ENCODE data around the gene SLC43A2.
"Not testable (repeated sequence)": the region's sequence is repeated elsewhere in the genome, so short reads cannot be mapped to it uniquely, and the experiment has no call there.

The SLC43A2 gene

GRCh38 chr17:1535737-1536136 lies 92.9 kb downstream of the SLC43A2 start:
- DNase-seq (ENCODE audit: low spot score), result no peak

DNA sequence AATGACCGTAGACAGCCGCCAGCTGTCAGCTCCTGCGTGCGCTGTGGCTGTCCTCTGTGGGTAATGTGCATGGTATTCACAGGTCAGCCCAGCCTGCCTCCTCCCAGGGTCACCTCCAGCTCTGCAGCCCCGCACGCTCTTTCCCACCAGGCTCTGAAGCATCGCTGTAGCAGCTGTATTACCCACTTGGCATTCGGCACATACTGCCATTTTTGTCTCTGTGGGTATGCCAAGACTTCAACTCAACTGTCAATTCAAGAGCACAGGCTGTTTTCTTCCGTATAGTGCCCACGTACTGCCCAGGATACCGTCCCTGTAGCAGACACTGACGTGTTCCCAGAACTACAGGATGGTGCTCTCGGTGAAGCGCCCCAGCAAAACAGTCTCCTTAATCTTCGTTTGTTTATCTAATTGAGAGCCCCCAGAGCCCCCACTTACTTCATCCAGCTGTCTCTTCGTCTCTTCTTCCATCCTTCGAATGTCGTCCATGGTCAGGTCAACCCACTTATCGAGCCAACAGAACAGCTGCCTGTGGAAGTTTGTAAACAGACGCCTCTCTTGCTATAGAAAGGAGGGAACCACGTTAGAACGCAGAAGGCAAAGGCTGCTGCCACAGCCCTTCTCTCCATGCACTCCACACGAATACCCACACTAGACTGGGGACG lies 94.8 kb downstream of the SLC43A2 start:
- DNase-seq (ENCODE audit: low spot score), result no peak

DNA sequence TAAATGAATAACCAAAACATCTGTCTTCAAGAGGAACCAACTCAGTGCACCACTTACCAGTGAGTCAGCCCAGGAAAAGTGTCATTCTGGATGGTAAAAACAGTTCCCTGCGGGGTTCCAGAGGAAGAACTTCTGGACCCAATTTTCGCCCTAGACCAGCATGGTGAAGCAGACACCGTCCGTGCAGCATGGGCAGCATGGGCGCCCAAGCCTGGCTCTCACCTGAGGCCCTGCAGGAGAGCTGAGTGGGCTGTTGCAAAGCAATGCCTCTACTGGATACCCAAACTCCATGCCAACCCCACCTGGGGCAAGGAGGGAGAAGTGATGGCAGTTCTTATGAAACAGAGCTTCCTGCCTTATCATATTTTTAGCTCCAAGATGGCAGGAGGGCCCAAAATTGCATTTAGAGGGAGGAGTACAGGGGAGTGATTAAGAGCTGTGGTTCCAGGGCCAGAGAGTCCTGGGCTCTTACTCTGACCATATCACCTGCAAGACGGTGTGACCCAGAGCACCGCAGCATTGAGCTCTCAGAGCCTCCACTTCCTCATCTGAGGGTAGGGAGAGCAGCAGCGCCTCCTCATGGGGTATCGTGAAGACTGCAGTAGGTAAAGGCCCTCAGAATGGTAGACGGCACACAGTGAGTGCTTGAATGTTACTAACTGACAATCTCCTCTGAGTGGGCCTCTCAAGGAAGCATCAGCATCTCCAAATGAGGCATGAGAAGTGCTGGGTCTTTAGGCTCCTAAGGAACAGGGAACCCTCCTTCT lies 95.6 kb downstream of the SLC43A2 start:
- DNase-seq (ENCODE audit: low spot score), result no peak

DNA sequence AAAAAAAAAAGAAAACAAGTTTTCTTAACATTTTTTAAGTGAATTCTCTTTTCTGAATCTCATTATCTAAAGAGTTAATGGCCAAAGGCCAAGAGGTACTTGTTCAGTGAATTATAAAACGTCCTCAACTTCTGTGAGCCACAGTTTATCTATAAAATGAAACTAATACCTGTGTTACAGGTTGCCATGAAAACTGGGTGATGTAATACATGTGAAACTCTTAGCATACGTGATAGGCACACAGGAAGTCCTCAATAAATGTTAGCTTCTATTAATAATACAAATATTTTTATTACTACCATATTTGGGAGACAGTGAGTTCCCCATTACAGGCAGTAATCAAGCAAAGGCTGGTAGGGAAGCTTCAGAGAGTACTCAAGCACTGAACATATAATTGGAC lies 98.8 kb downstream of the SLC43A2 start:
- DNase-seq (ENCODE audit: low spot score), result no peak

DNA sequence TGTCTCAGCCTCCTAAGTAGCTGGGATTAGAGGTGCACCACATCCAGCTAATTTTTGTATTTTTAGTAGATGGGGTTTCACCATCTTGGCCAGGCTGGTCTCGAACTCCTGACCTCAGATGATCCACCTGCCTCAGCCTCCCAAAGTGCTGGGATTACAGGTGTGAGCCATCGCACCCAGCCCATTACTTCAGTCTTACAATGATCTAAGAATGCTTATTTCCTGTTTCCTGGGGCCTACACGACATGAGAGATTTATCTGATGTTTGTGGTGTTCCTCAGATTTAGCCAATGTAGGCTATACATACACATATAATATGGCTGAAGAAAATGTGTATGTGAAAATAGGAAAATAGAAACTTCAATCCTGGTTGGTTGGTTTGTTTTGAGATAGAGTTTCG lies 101.8 kb downstream of the SLC43A2 start:
- DNase-seq (ENCODE audit: low spot score), result not testable (repeated sequence)

DNA sequence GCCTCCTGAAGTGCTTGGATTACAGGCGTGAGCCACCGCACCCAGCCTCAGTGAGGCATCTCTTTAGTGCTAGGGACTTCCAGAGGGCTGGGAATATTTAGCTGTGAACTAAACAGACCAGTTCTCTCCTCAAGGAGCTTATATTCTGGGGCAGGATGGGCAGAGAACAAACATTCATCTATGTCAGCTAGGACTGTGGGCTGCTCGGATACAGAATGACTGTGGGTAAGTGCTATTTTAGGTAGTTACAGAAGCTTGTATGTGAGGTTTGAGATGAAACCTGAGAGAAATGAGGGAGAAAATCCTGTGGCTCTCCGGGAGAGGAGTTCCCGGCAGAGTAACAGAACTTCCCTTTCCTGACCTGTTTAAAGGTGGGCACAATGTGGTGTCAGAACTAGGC lies 106.0 kb downstream of the SLC43A2 start:
- DNase-seq (ENCODE audit: low spot score), result no peak

DNA sequence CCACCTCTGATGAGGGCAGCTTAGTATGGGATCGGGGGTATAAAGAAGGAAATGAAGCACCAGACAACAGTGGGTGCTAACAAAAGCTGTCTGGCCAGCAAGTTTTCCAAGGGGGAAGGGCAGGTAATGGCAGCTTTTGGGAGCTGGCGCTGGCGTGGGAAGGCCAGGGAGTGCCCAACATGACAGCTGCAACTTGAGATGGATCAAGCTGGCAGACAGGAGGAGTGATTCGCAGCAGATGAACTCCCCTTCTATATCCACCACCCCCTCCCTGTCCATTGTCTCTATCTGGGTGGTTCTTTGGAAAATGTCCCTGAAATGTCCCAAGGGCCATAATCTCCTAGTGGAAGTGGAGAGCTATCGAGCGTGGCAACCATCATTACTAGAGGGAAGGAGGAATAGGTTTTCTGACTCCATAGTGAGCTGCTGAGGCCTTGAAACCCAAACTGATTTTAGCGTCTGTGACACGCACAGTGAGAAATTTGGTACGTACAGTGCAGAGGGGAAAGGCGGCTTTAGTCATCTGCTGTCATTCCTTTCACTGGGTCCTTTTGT lies 107.5 kb downstream of the SLC43A2 start:
- no peak for DNase-seq (ENCODE audit: low spot score)

GRCh38 chr17:1519678-1520077 lies 109.0 kb downstream of the SLC43A2 start:
- DNase-seq (ENCODE audit: low spot score), result no peak

All from COLO829 (cell line).